Smooth muscle cell (in vitro differentiated cells): ENCODE data around the gene NPHP1. TPM values are rescaled to one million over a fixed set of nuclear protein-coding genes. Genes with fewer than 3 reads are reported as not detected.
A peak's percentile ranks its signal among the peaks of the same experiment; 100 is the strongest.
"Not testable (repeated sequence)": the region's sequence is repeated elsewhere in the genome, so short reads cannot be mapped to it uniquely, and the experiment has no call there.

Experiments
- DNase-seq: peaks from one replicate; lab custom pipeline; 2025; ENCODE audit not compliant: unreplicated experiment; lab: John Stamatoyannopoulos, UW
- H2AFZ ChIP-seq: fragments of 200-600 bp; sonication (generic); 2 replicates; pipeline ENCODE4 v1.6.0; 2016; ENCODE audit warnings: antibody characterized with exemption, low read depth, mild to moderate bottlenecking
- H3F3A ChIP-seq: fragments of 200-600 bp; sonication (generic); 2 replicates; pipeline ENCODE4 v1.6.0; 2017; ENCODE audit warnings: antibody characterized with exemption, low read depth
- H3K27ac ChIP-seq: fragments of 200-600 bp; sonication (generic); 2 replicates; pipeline ENCODE4 v1.5.1; 2016; ENCODE audit warnings: low read depth, mild to moderate bottlenecking
- H3K27me3 ChIP-seq: fragments of 200-600 bp; sonication (generic); 2 replicates; pipeline ENCODE4 v1.6.1; 2016; ENCODE audit warnings: low read depth, mild to moderate bottlenecking
- H3K36me3 ChIP-seq: fragments of 200-600 bp; sonication (generic); 2 replicates; pipeline ENCODE4 v1.5.1; 2016; ENCODE audit warnings: low read depth
- H3K4me1 ChIP-seq: fragments of 200-600 bp; sonication (generic); 2 replicates; pipeline ENCODE4 v1.5.1; 2016; ENCODE audit warnings: low read depth
- H3K4me2 ChIP-seq: fragments of 200-600 bp; sonication (generic); 2 replicates; pipeline ENCODE4 v1.6.0; 2016; ENCODE audit warnings: mild to moderate bottlenecking
- H3K4me3 ChIP-seq: fragments of 200-600 bp; sonication (generic); 2 replicates; pipeline ENCODE4 v1.5.1; 2016; ENCODE audit warnings: mild to moderate bottlenecking
- H3K79me2 ChIP-seq: fragments of 200-600 bp; sonication (generic); 2 replicates; pipeline ENCODE4 v1.6.0; 2016; ENCODE audit warnings: low read depth, mild to moderate bottlenecking
- H3K9ac ChIP-seq: fragments of 200-600 bp; sonication (generic); 2 replicates; pipeline ENCODE4 v1.6.0; 2016; ENCODE audit warnings: low read depth
- H3K9me3 ChIP-seq: fragments of 200-600 bp; sonication (generic); replicated peaks from 2 replicates; pipeline ENCODE4 v1.5.1; 2016; ENCODE audit warnings: low read depth
- H4K20me1 ChIP-seq: fragments of 200-600 bp; sonication (generic); 2 replicates; pipeline ENCODE4 v1.6.0; 2016; ENCODE audit warnings: low read depth
- WGBS: methylation state at CpG from one replicate; pipeline ENCODE4 v1.1.7; 2016; ENCODE audit warnings: low lambda C conversion rate; 5-methylcytosine and 5-hydroxymethylcytosine counted together
- polyA plus RNA-seq: library from polyadenylated mRNA; unstranded; fragments of >200 nt; fragmentation: Nextera tagmentation; extraction: Ambion mirVana; gene quantifications from 2 replicates; pipeline ENCODE4 v1.2.1, GENCODE V29; 2016
- total RNA-seq: library from RNA; depleted of rRNA; stranded (reverse); fragments of >200 nt; gene quantifications from 2 replicates; pipeline ENCODE4 v1.2.3, GENCODE V29; 2014
- TF ChIP-seq, protein P1 (sequence below): fragments of 200-600 bp; sonication (generic); IDR thresholded peaks from 2 replicates; pipeline ENCODE4 v1.5.1; 2017; ENCODE audit warnings: borderline replicate concordance, mild to moderate bottlenecking, antibody characterized with exemption; ENCODE audit not compliant: insufficient read depth, poor library complexity, severe bottlenecking

NPHP1 gene
- total and polyA plus RNA-seq, 2 experiments from 2014 or later = 7.0 to 7.7 TPM

DNA sequence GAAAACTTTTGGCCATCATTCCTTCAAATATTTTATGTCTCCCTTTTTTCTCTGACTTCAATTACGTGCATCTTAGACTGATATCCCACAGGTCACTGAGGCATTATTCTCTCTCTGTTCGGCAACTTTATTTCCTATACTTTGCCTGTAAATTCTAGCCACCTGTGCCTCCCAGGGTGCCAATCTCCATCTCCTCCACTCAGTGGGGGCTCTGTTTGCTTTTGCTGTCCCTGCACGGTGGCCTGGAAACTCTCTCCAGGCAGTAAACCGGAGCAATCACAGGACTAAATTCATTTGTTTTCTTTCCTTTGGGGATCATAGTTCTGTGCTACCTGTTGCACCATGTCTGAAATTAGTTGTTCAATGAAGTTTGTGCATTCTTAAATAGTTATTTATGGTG, 17.1 kb upstream of the NPHP1 start:
- Histone ChIP-seq H3F3A (no peaks in the 10 kb centered on the region), H3K4me2 (no peak overlapping the region), H3K9me3 (no peaks in the 10 kb centered on the region), H3K9ac (no peak overlapping the region), H3K4me3 (no peak overlapping the region), H4K20me1 (no peaks in the 10 kb centered on the region), H2AFZ (no peak overlapping the region), H3K4me1 (no peaks in the 10 kb centered on the region), H3K27me3 (peaks cover 21% of the 10 kb centered on the region), H3K27ac (no peak overlapping the region), H3K36me3 (no peaks in the 10 kb centered on the region), H3K79me2 (no peaks in the 10 kb centered on the region)
- no peak for DNase-seq
- 85% methylated on average over 4 of the region's 4 CpGs for WGBS
- TF ChIP-seq, protein P1, sequence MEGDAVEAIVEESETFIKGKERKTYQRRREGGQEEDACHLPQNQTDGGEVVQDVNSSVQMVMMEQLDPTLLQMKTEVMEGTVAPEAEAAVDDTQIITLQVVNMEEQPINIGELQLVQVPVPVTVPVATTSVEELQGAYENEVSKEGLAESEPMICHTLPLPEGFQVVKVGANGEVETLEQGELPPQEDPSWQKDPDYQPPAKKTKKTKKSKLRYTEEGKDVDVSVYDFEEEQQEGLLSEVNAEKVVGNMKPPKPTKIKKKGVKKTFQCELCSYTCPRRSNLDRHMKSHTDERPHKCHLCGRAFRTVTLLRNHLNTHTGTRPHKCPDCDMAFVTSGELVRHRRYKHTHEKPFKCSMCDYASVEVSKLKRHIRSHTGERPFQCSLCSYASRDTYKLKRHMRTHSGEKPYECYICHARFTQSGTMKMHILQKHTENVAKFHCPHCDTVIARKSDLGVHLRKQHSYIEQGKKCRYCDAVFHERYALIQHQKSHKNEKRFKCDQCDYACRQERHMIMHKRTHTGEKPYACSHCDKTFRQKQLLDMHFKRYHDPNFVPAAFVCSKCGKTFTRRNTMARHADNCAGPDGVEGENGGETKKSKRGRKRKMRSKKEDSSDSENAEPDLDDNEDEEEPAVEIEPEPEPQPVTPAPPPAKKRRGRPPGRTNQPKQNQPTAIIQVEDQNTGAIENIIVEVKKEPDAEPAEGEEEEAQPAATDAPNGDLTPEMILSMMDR = no peak

DNA sequence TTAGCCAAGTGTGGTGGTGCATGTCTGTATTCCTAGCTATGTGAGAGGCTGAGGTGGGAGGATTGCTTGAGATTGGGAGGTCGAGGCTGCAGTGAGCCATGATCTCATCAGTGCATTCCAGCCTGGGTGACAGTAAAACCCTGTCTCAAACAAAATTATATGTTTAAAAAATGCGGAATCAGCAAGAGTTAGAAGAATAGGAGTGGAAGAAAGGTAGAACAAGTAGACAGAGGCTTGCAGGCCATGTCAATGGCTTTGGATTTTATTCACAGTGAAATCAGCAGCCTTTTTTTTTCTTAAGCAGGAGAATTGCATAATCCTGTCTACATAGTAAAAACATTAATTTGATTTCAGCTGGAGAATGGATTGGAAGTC, 15.4 kb upstream of the NPHP1 start:
- TF ChIP-seq, protein P1 = no peak
- peaks cover 23% of the 10 kb centered on the region for H3K27me3 ChIP-seq
- no peaks in the 10 kb centered on the region for H4K20me1 ChIP-seq
- no peak for DNase-seq
- H3K4me2 ChIP-seq = no peak overlapping the region
- no peaks in the 10 kb centered on the region for H3F3A ChIP-seq
- no peaks in the 10 kb centered on the region for H3K4me1 ChIP-seq
- no peak overlapping the region for H2AFZ ChIP-seq
- no peak overlapping the region for H3K9ac ChIP-seq
- H3K4me3 ChIP-seq = no peak overlapping the region
- no peaks in the 10 kb centered on the region for H3K79me2 ChIP-seq
- no peaks in the 10 kb centered on the region for H3K36me3 ChIP-seq
- H3K9me3 ChIP-seq = no peaks in the 10 kb centered on the region
- 49% methylated on average over 2 of the region's 2 CpGs for WGBS
- peak overlapping the region; percentile 75 for H3K27ac ChIP-seq

DNA sequence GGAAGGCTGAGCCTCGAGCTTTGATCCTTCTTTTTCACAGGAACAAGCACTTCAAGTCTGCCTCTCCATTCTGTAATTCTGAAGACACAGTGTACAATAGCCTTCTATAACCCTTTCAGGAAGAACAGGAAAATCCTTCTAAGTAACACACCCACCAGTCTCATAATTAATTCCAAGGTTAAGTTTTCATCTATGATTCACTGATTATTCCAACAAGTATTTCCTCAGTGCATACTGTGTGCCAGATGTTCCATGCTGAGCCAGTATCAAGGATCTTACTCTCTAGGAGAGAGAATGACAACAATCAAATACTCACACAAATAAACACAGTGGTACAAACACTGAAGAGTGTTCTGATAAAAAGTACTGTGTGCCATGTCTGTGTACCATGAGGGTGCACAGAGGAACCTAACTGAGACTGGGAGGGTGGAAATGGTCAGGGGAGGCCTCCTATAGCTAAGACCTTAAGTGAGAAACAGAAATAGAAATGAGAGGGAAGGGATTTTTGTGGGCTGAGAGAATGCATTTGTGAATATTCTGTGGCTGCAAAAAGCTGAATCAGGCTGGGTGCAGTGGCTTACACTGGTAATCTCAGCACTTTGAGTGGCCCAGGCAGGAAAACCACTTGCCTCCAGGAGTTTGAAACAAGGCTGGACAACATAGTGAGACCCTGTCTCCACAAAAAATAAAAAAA, 14.8 kb upstream of the NPHP1 start:
- DNase-seq = no peak
- H3K4me2 ChIP-seq = peak overlapping the region; percentile 16

DNA sequence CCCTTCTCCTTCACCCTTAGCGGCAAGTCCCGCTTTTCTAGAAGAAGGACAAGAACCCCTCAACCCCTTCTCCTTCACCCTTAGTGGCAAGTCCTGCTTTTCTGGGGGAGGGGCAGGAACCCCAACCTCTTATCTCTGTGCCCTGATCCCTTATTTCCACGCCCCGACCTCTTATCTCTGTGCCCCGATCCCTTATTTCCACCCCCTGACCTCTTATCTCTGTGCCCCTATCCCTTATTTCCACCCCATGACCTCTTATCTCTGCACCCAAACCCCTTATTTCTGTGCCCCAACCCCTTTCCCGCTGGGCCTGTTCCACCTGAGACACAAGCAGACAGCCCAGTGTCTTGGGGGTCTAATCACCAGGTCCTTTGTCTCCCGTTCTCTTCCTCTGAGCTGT, 14.1 kb upstream of the NPHP1 start:
- H3K4me1 ChIP-seq, H3F3A ChIP-seq, H2AFZ ChIP-seq, H4K20me1 ChIP-seq, H3K9ac ChIP-seq, DNase-seq, H3K36me3 ChIP-seq, H3K9me3 ChIP-seq, H3K79me2 ChIP-seq, H3K4me3 ChIP-seq: not testable (repeated sequence)
- 94% methylated on average over 7 of the region's 7 CpGs for WGBS
- H3K4me2 ChIP-seq = peak overlapping the region; percentile 16
- H3K27ac ChIP-seq = peak overlapping the region; percentile 75
- H3K27me3 ChIP-seq = peaks cover 21% of the 10 kb centered on the region

More for the DNA sequence above, 14.8 kb upstream of the NPHP1 start:
- H3K4me1 ChIP-seq = no peaks in the 10 kb centered on the region
- H3K27ac ChIP-seq = peak overlapping the region; percentile 75
- H3K4me3 ChIP-seq = no peak overlapping the region
- TF ChIP-seq, protein P1 = no peak
- no peaks in the 10 kb centered on the region for H3K36me3 ChIP-seq
- no peaks in the 10 kb centered on the region for H3K79me2 ChIP-seq
- H4K20me1 ChIP-seq = no peaks in the 10 kb centered on the region
- peaks cover 22% of the 10 kb centered on the region for H3K27me3 ChIP-seq
- 29% methylated on average over 1 of the region's 1 CpG for WGBS
- no peak overlapping the region for H2AFZ ChIP-seq
- H3K9ac ChIP-seq = no peak overlapping the region
- no peaks in the 10 kb centered on the region for H3F3A ChIP-seq
- H3K9me3 ChIP-seq = no peaks in the 10 kb centered on the region
